HG02610 (cell line): ENCODE data around the gene PI4K2B.
A peak's percentile ranks its signal among the peaks of the same experiment; 100 is the strongest.
"Not testable (repeated sequence)": the region's sequence is repeated elsewhere in the genome, so short reads cannot be mapped to it uniquely, and the experiment has no call there.

Source experiments
- ATAC-seq: cut with Tn5 transposase; IDR thresholded peaks from one replicate; pipeline ENCODE4 v1.9.1; 2021; ENCODE audit warnings: mild to moderate bottlenecking, moderate library complexity; ENCODE audit not compliant: unreplicated experiment

The PI4K2B gene

GRCh38 chr4:25240754-25241210, 6.9 kb downstream of the PI4K2B start:
- peak; percentile 93 for ATAC-seq

GRCh38 chr4:25242195-25242594, 8.4 kb downstream of the PI4K2B start:
- not testable (repeated sequence) for ATAC-seq

- no peak for ATAC-seq
These were observed 11.3 kb downstream of the PI4K2B start for GRCh38 chr4:25245181-25245580.

- ATAC-seq, result no peak
These were observed 13.1 kb downstream of the PI4K2B start for GRCh38 chr4:25246680-25247611.

- not testable (repeated sequence) for ATAC-seq
These were observed 15.0 kb downstream of the PI4K2B start for GRCh38 chr4:25248875-25249274.

GRCh38 chr4:25249494-25249893, 15.7 kb downstream of the PI4K2B start:
- not testable (repeated sequence) for ATAC-seq

- ATAC-seq, result peak; percentile 23
These were observed 18.6 kb downstream of the PI4K2B start for GRCh38 chr4:25252230-25253070.

GRCh38 chr4:25253071-25253445, 19.2 kb downstream of the PI4K2B start:
- ATAC-seq, result peak; percentile 59

GRCh38 chr4:25253786-25254185, 20.0 kb downstream of the PI4K2B start:
- ATAC-seq, result not testable (repeated sequence)

GRCh38 chr4:25258980-25259578, 25.2 kb downstream of the PI4K2B start:
- ATAC-seq, result no peak

GRCh38 chr4:25271866-25272265, 38.0 kb downstream of the PI4K2B start:
- no peak for ATAC-seq

GRCh38 chr4:25280210-25280609, 46.4 kb downstream of the PI4K2B start:
- no peak for ATAC-seq

GRCh38 chr4:25283948-25284347, 50.1 kb downstream of the PI4K2B start:
- no peak for ATAC-seq

- ATAC-seq, result no peak
These were observed 50.6 kb downstream of the PI4K2B start for GRCh38 chr4:25284466-25284865.

- ATAC-seq, result no peak
These were observed 56.7 kb downstream of the PI4K2B start for GRCh38 chr4:25290490-25291067.

GRCh38 chr4:25291158-25291733, 57.4 kb downstream of the PI4K2B start:
- ATAC-seq, result no peak

GRCh38 chr4:25297528-25298242, 63.9 kb downstream of the PI4K2B start:
- no peak for ATAC-seq

GRCh38 chr4:25299476-25300203, 65.8 kb downstream of the PI4K2B start:
- ATAC-seq, result no peak

- ATAC-seq, result no peak
These were observed 67.6 kb downstream of the PI4K2B start for GRCh38 chr4:25301471-25301870.
